IPS-20b (cell line): ENCODE results near the gene KAT14.
"Not testable (repeated sequence)": the region's sequence is repeated elsewhere in the genome, so short reads cannot be mapped to it uniquely, and the experiment has no call there.

Experiments used
- H3K27ac ChIP-seq: one replicate; pipeline ENCODE4 v1.5.1; 2013; ENCODE audit warnings: low read length
- H3K27me3 ChIP-seq: 2 replicates; pipeline ENCODE4 v1.6.1; 2013; ENCODE audit warnings: mild to moderate bottlenecking, low read length, inconsistent platforms; ENCODE audit not compliant: insufficient read depth
- H3K36me3 ChIP-seq: 2 replicates; pipeline ENCODE4 v1.6.1; 2013; ENCODE audit warnings: low read depth, mild to moderate bottlenecking, inconsistent platforms, low read length, moderate library complexity; ENCODE audit not compliant: insufficient read depth
- H3K4me1 ChIP-seq: 2 replicates; pipeline ENCODE4 v1.6.1; 2013; ENCODE audit warnings: mild to moderate bottlenecking, control low read depth, inconsistent platforms, low read length, moderate library complexity; ENCODE audit not compliant: insufficient read depth
- H3K4me3 ChIP-seq: 2 replicates; pipeline ENCODE4 v1.5.1; 2013; ENCODE audit warnings: mild to moderate bottlenecking, low read length, inconsistent platforms
- H3K9ac ChIP-seq: 2 replicates; pipeline ENCODE4 v1.6.1; 2013; ENCODE audit warnings: low read depth, mild to moderate bottlenecking, inconsistent platforms, low read length, moderate library complexity
- H3K9me3 ChIP-seq: 2 replicates; pipeline ENCODE4 v1.6.1; 2013; ENCODE audit warnings: mild to moderate bottlenecking, low read depth, low read length, inconsistent platforms; ENCODE audit not compliant: insufficient read depth

The KAT14 gene

GRCh38 chr20:18103497-18103896, 34.2 kb upstream of the KAT14 start:
- Histone ChIP-seq H3K4me1 (peaks cover 7% of the 10 kb centered on the region), H3K9ac (no peak overlapping the region), H3K9me3 (no peaks in the 10 kb centered on the region), H3K27me3 (no peaks in the 10 kb centered on the region), H3K27ac (no peak overlapping the region), H3K4me3 (no peak overlapping the region), H3K36me3 (no peaks in the 10 kb centered on the region)

DNA sequence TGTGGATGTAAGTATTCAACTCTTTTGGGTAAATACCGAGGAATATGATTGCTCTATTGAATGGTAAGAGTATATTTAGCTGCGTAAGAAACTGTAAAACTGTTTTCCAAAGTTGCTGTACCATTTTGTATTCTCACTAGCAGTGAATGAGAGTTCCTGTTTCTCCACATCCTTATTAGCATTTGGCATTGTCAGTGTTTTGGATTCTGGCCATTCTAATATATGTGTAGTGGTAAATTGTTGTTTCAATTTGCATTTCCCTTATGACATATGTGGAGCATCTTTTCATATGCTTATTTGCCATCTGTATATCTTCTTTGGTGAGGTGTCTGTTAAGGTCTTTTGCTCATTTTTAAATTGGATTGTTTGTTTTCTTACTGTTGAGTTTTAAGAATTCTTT, 29.3 kb upstream of the KAT14 start:
- Histone ChIP-seq H3K36me3 (no peaks in the 10 kb centered on the region), H3K4me1 (no peaks in the 10 kb centered on the region), H3K9ac (no peak overlapping the region), H3K27me3 (no peaks in the 10 kb centered on the region), H3K9me3 (no peaks in the 10 kb centered on the region), H3K27ac (no peak overlapping the region), H3K4me3 (no peak overlapping the region)

DNA sequence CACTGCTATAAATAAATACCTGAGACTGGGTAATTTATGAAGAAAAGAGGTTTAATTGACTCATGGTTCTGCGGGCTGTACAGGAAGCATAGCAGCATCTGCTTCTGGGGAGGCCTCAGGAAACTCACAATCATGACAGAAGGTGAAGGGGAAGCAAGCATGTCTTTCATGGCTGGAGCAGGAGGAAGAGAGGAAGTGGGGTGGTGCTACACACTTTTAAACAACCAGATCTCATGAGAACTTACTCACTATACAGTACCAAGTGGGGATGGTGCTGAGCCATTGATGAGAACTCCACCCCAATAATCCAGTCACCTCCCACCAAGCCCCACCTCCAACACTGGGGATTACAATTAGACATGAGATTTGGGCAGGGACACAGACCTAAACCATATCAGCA, 9.1 kb upstream of the KAT14 start:
- H3K4me1 ChIP-seq, H3K27me3 ChIP-seq, H3K4me3 ChIP-seq, H3K27ac ChIP-seq, H3K36me3 ChIP-seq, H3K9me3 ChIP-seq, H3K9ac ChIP-seq: not testable (repeated sequence)

DNA sequence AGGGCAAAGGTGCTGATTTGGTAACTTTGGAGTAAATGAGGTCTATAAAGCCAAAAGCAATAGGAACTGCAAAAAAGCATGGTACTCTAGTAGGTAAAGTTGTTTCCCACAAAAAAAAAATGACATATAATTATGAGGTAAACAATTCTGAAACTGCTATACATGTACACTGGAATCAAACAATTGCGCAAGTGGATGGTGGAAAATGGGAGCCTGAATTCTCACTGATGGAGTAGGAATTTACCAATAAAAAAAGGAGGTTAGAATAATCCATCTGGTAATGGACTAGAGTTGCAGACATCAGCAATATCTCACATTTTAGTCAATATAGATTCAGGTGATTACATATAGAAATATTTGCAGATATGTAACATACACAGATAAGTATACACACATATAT, 5.0 kb upstream of the KAT14 start:
- no peak overlapping the region for H3K4me3 ChIP-seq
- no peaks in the 10 kb centered on the region for H3K4me1 ChIP-seq
- H3K27ac ChIP-seq: no peak overlapping the region
- H3K36me3 ChIP-seq: no peaks in the 10 kb centered on the region
- H3K27me3 ChIP-seq: peaks cover 11% of the 10 kb centered on the region
- no peaks in the 10 kb centered on the region for H3K9me3 ChIP-seq
- no peak overlapping the region for H3K9ac ChIP-seq

GRCh38 chr20:18133962-18134361, 3.7 kb upstream of the KAT14 start:
- H3K36me3 ChIP-seq: no peaks in the 10 kb centered on the region
- peaks cover 11% of the 10 kb centered on the region for H3K27me3 ChIP-seq
- no peak overlapping the region for H3K27ac ChIP-seq
- no peaks in the 10 kb centered on the region for H3K9me3 ChIP-seq
- H3K4me3 ChIP-seq: no peak overlapping the region
- peaks cover 2% of the 10 kb centered on the region; the same call in 1 of the 2 replicates for H3K4me1 ChIP-seq
- no peak overlapping the region for H3K9ac ChIP-seq

DNA sequence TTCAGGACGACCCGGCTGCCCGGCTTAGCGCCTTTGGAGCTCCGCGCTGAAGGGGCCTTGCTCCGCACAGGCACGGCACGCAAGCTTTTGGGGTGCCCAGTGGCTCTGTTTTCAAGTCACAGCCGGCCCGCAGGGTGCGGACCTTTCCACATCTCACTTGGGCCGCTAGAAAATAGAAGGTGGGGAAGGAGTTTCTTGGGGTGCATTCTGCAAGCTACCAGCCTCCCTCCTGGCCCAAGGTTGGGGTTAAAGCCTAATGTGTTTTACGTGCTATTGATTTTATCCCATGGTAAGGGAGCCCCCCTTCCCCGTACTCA, 561 bp downstream of the KAT14 start:
- peak overlapping the region; percentile 48 for H3K27ac ChIP-seq
- peak overlapping the region; percentile 98 for H3K9ac ChIP-seq
- peaks cover 11% of the 10 kb centered on the region for H3K27me3 ChIP-seq
- H3K9me3 ChIP-seq: no peaks in the 10 kb centered on the region
- peaks cover 3% of the 10 kb centered on the region; the same call in 1 of the 2 replicates for H3K4me1 ChIP-seq
- H3K4me3 ChIP-seq: peak overlapping the region; percentile 98
- peaks cover 14% of the 10 kb centered on the region for H3K36me3 ChIP-seq

GRCh38 chr20:18138639-18139583, 1.2 kb downstream of the KAT14 start:
- no peak overlapping the region for H3K27ac ChIP-seq
- peaks cover 11% of the 10 kb centered on the region for H3K27me3 ChIP-seq
- peak overlapping the region; percentile 98 for H3K9ac ChIP-seq
- peak overlapping the region; percentile 98 for H3K4me3 ChIP-seq
- H3K4me1 ChIP-seq: peaks cover 3% of the 10 kb centered on the region; the same call in 1 of the 2 replicates
- no peaks in the 10 kb centered on the region for H3K9me3 ChIP-seq
- H3K36me3 ChIP-seq: peaks cover 18% of the 10 kb centered on the region

- H3K27me3 ChIP-seq: peaks cover 6% of the 10 kb centered on the region
- no peaks in the 10 kb centered on the region for H3K9me3 ChIP-seq
- H3K9ac ChIP-seq: no peak overlapping the region
- H3K4me1 ChIP-seq: peaks cover 9% of the 10 kb centered on the region
- H3K4me3 ChIP-seq: no peak overlapping the region
- H3K27ac ChIP-seq: no peak overlapping the region
- H3K36me3 ChIP-seq: peaks cover 24% of the 10 kb centered on the region
Observed at GRCh38 chr20:18139832-18140231, 2.2 kb downstream of the KAT14 start.

DNA sequence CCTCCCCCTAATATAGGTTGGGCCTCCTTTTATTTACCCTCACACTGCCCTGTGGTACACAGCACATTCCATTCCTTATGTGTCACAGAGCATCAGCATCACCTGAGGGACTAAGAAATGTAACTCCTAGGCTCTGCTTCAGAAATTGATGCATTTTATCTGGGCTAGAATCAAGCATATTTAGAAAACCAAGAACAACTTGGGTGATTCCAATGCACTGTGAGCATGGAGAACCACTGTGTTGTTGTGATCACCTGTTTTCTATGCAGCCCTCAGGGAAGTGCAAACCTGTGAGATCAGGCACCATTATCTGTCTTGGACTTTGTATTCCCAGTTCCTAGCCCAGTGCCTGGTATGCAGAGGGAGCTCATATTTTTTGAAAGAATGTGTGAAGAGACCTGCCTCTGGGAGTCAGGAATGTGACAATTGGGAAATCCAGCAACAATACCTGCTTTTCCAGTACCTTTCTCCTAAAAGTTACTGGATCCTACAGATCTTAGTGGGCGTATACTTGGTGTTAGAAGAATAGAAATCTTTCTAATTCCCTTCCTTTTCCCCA, 7.0 kb downstream of the KAT14 start:
- no peak overlapping the region for H3K27ac ChIP-seq
- no peaks in the 10 kb centered on the region for H3K27me3 ChIP-seq
- peaks cover 57% of the 10 kb centered on the region for H3K36me3 ChIP-seq
- no peaks in the 10 kb centered on the region for H3K9me3 ChIP-seq
- H3K9ac ChIP-seq: no peak overlapping the region
- peaks cover 6% of the 10 kb centered on the region; the same call in 1 of the 2 replicates for H3K4me1 ChIP-seq
- no peak overlapping the region; the same call in 1 of the 2 replicates for H3K4me3 ChIP-seq

DNA sequence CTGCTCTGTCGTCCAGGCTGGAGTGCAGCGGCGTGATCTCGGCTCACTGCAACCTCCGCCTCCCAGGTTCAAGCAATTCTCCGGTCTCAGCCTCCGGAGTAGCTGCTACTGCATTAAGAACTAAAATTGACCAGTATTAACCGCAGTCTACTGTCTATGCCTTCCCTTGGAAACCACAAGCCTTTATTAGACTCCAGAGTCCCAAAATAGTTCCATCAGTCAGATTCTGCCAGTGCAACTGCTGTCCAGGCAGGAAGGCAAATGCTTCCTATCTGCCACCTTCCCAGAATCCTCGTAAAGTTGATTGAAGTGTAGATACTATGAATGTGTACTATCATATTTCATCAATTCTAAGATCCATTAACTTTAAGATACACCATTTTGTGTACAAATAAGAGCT, 16.7 kb downstream of the KAT14 start:
- no peak overlapping the region for H3K27ac ChIP-seq
- H3K36me3 ChIP-seq: peaks cover 60% of the 10 kb centered on the region
- H3K9ac ChIP-seq: no peak overlapping the region
- H3K4me3 ChIP-seq: no peak overlapping the region
- no peaks in the 10 kb centered on the region for H3K27me3 ChIP-seq
- no peaks in the 10 kb centered on the region for H3K4me1 ChIP-seq
- no peaks in the 10 kb centered on the region for H3K9me3 ChIP-seq

DNA sequence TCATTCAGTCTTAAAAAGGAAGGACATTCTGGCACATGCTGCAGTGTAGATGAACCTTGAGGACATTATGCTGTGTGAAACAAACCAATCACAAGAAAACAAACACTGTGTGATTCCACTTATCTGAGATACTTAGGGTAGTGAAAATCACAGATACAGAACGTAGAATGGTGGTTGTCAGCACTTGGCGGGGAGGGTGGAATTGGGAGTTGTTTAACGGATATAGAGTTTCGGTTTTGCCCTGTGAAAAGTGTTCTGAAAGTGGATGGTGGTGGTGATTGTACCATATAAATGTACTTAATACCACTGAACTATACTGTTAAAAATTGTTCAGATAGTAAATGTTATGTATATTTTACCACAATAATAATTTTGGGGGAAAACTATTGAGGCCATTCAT, 18.4 kb downstream of the KAT14 start:
- no peak overlapping the region for H3K9ac ChIP-seq
- H3K27me3 ChIP-seq: no peaks in the 10 kb centered on the region
- H3K9me3 ChIP-seq: no peaks in the 10 kb centered on the region
- no peak overlapping the region for H3K27ac ChIP-seq
- H3K4me3 ChIP-seq: no peak overlapping the region
- no peaks in the 10 kb centered on the region for H3K4me1 ChIP-seq
- H3K36me3 ChIP-seq: peaks cover 60% of the 10 kb centered on the region

DNA sequence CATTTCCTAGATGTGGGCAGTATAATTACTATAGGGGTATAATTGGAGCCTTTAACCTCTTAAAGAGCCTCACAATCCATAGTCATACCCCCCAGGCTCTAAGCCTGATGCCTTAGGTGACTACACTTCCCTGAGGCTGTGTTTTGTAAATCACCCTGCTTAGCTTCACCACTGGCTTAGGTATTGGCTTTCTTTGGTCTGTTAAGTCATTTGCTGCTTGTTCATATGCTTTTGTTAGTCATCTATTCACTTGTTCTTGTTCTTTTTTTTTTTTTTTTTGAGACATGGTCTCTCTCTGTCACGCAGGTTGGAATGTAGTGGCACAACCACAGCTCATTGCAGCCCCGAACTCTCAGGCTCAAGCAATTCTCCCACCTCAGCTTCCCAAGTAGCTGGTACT, 26.7 kb downstream of the KAT14 start:
- Histone ChIP-seq H3K27ac (no peak overlapping the region), H3K4me3 (no peak overlapping the region), H3K4me1 (peaks cover 14% of the 10 kb centered on the region), H3K9me3 (no peaks in the 10 kb centered on the region), H3K27me3 (no peaks in the 10 kb centered on the region), H3K9ac (no peak overlapping the region), H3K36me3 (peaks cover 50% of the 10 kb centered on the region)
